GM20431 (cell line): ENCODE results near the gene DNAH2.

ENCODE experiments used
- in situ Hi-C: fragments of 300-500 bp; cut with MseI, MboI; formaldehyde crosslinking; loops from one replicate; pipeline ENCODE4 v1.15.0; 2020; ENCODE audit warnings: low sequenced_read_pairs; ENCODE audit not compliant: unreplicated experiment

DNAH2 gene

GRCh38 chr17:7717756-7718350 is 309 bp downstream of the DNAH2 start:
- in situ Hi-C loops: no loop called here

GRCh38 chr17:7719661-7720060 is 2.1 kb downstream of the DNAH2 start:
- in situ Hi-C loops: no loop called here

DNA sequence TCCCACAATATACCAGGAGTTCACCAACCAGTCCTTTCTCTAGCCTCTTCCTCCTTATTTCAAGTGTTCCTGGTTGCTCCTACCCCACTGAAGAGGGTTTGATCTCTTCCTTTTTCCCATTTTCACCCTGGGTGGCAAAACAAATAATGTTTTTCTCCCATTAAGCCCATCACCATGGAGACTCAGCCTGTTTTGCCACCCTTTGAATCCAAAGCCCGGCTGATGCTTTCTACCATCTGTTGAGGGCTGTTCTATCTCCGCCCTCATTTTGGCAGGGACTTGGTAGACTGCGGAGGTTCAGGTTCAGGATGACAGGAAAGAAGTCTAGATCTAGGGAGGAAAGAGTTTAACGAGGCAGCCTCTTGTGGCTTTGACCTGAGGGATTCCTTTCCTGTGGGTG is 2.6 kb downstream of the DNAH2 start:
- in situ Hi-C loops: no loop called here

GRCh38 chr17:7721612-7722011 is 4.1 kb downstream of the DNAH2 start:
- in situ Hi-C loops: no loop called here

GRCh38 chr17:7727886-7728285 is 10.3 kb downstream of the DNAH2 start:
- in situ Hi-C loops: loop anchor here (25.0 kb wide), 1 partner anchor 259 kb away; no protein-coding TSS in a partner anchor

DNA sequence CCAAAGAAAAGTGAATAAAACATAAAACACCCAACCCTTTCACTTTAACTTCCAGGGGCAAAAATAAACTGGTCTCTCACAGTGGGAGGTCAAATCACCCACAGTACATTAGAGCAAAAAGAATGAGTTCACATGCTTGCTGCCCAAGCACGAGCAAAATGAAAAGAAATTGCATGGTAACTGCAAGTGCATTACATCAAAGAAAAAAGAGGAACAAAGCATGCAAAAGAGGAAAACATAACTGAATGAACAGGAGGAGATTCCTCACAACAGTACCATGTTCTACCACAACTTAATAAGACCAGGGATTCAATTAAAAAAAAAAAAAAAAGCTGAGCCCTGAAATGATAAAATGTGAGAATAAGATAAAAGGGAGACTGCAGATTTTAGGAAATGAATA is 12.3 kb downstream of the DNAH2 start:
- in situ Hi-C loops: loop anchor here (25.0 kb wide), 1 partner anchor 257 kb away; no protein-coding TSS in a partner anchor

DNA sequence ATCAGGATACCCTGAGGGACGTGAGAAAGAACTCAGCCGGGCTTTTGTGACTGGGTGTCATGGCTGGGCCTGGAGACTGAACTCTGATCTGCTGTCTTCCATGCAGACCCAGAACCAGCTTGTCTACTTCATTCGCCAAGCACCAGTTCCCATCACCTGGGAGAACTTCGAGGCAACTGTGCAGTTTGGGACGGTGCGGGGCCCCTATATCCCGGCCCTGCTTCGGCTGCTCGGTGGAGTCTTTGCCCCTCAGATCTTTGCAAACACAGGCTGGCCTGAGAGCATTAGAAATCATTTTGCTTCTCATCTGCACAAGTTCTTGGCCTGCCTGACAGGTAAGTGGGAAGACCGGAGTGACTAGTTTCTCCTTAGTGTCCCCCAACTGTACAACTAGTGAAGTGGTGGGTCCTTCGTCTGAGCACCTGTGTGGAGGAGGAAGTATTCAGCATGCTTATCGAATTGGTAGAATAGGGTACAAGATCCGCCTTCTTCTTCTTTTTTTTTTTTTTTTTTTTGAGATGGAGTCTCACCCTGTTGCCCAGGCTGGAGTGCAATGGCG is 15.5 kb downstream of the DNAH2 start:
- in situ Hi-C loops: loop anchor here (25.0 kb wide), 1 partner anchor 254 kb away; no protein-coding TSS in a partner anchor

- in situ Hi-C loops: loop anchor here (25.0 kb wide), 1 partner anchor 250 kb away; no protein-coding TSS in a partner anchor
Observed at GRCh38 chr17:7737601-7738000, 20.1 kb downstream of the DNAH2 start.

DNA sequence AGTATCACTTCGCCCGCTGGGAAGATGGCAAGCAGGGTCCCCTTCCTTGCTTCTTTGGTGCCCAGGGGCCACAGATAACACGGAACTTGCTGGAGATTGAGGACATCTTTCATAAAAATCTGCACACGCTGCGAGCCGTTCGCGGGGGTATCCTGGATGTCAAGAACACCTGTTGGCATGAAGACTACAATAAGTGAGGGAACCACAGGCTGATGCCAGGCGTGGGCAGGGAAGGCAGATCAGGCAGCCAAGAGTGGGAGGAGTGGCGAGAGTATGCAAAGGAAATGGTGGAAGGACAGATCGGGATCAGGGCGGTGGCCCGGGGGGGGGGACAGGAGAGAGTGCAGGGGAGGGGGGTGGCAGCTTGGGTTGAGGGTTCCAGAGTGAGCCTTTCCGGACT is 22.2 kb downstream of the DNAH2 start:
- in situ Hi-C loops: loop anchor here (25.0 kb wide), 1 partner anchor 248 kb away; no protein-coding TSS in a partner anchor

- in situ Hi-C loops: loop anchor here (25.0 kb wide), 1 partner anchor 247 kb away; no protein-coding TSS in a partner anchor
Observed at GRCh38 chr17:7740481-7741001, 23.0 kb downstream of the DNAH2 start.

DNA sequence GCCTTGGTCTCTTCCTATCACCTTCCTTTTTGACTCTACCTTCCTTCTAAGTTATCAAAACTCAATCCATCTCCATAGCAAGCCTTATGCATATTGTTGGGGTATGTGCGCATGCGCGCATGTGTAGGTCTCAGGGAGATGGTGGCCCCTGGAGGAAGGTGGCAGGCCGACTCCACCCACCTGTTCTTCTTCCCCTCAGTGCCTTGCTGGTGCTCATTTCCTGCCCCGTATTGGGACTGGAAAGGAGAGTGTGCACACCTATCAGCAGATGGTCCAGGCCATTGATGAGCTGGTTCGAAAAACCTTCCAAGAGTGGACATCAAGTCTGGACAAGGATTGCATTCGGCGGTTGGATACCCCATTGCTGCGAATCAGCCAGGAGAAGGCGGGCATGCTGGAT is 25.2 kb downstream of the DNAH2 start:
- in situ Hi-C loops: loop anchor here (25.0 kb wide), 1 partner anchor 245 kb away; no protein-coding TSS in a partner anchor

DNA sequence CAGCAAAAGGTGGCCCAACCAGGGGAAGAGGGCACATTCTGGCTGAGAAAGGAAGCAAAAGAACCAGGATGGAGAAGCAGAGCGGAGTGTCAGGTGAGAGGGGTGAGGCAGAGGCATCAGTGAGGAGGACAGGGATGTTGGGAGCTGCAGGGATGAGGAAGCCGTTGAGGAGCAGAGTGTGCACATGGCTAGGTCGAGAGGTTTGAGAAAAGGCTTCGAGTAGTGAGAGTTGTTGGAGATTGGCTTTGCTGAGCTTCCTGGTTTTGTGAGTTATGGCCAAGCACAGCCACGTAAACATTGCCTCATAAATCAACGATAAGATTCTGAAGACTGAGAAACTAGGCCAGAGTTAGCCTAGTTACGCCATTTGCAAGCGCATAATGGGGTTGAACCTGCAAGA is 26.9 kb downstream of the DNAH2 start:
- in situ Hi-C loops: loop anchor here (25.0 kb wide), 1 partner anchor 243 kb away; no protein-coding TSS in a partner anchor

- in situ Hi-C loops: loop anchor here (25.0 kb wide), 1 partner anchor 241 kb away; no protein-coding TSS in a partner anchor
Observed at GRCh38 chr17:7745748-7746470, 28.4 kb downstream of the DNAH2 start.

DNA sequence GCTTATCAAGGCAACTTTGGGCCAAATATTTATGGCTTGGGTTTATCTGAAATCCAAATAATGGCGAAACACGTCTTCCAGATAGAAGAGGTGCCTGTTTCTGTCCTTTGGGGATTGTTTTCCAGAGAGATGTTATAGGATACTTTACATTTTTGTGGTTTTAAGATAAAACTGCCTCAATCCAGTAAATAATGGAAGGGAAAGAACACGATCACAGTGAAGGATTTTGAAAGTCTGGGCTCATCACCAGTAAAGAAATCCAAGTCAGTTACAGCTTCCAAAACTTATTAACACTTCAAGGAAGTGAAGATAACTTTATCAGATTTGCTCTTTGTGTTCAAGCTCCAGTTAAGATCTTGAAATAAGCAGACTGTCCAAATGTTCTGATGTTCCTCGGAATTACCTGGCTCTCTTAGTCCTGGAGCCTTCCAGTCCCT is 30.1 kb downstream of the DNAH2 start:
- in situ Hi-C loops: loop anchor here (25.0 kb wide), 1 partner anchor 240 kb away; no protein-coding TSS in a partner anchor

DNA sequence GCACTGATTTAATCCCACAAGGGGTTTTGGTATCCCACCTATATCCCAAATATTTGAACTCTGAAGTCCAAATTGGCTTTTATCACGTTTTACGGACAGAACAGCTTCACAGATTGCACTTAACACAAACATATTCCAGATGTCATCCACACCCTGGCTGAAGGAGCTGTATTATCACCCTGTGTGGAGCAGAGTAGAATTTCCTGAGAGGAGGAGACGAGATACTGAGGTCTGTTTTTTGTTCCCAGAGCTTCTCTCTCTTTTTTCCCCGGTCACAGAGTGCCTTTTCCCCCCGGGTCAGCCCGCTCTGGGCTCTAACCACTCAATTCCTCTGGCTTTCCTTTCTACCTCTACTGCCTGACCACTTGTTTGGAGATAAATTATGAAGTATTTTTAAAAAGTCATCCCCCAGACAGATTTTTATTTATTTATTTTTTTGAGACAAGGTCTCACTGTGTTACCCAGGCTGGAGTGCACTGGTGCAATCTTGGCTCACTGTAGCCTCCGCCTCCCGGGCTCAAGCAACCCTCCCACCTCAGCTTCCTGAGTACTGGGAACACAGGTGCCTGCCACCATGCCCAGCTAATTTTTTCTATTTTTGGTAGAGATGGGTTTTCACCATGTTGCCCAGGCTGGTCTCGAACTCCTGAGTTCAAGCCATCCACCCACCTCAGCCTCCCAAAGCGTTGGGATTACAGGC is 30.7 kb downstream of the DNAH2 start:
- in situ Hi-C loops: loop anchor here (25.0 kb wide), 1 partner anchor 239 kb away; no protein-coding TSS in a partner anchor

GRCh38 chr17:7750321-7750821 is 32.8 kb downstream of the DNAH2 start:
- in situ Hi-C loops: loop anchor here (5.0 kb wide), 1 partner anchor 52 kb away; no protein-coding TSS in a partner anchor

GRCh38 chr17:7754656-7755055 is 37.1 kb downstream of the DNAH2 start:
- in situ Hi-C loops: loop anchor here (5.0 kb wide), 1 partner anchor 48 kb away; no protein-coding TSS in a partner anchor

- in situ Hi-C loops: no loop called here
Observed at GRCh38 chr17:7755095-7755890, 37.7 kb downstream of the DNAH2 start.

GRCh38 chr17:7756968-7757367 is 39.4 kb downstream of the DNAH2 start:
- in situ Hi-C loops: no loop called here
